SKM-1 treated with dmso at 0.1 percent for 144 hours (cell line): ENCODE data around the gene EPHA2.

Experiments used
- DNase-seq: peaks from one replicate; lab custom pipeline; 2025; ENCODE audit not compliant: unreplicated experiment; lab: John Stamatoyannopoulos, UW

EPHA2 gene

DNA sequence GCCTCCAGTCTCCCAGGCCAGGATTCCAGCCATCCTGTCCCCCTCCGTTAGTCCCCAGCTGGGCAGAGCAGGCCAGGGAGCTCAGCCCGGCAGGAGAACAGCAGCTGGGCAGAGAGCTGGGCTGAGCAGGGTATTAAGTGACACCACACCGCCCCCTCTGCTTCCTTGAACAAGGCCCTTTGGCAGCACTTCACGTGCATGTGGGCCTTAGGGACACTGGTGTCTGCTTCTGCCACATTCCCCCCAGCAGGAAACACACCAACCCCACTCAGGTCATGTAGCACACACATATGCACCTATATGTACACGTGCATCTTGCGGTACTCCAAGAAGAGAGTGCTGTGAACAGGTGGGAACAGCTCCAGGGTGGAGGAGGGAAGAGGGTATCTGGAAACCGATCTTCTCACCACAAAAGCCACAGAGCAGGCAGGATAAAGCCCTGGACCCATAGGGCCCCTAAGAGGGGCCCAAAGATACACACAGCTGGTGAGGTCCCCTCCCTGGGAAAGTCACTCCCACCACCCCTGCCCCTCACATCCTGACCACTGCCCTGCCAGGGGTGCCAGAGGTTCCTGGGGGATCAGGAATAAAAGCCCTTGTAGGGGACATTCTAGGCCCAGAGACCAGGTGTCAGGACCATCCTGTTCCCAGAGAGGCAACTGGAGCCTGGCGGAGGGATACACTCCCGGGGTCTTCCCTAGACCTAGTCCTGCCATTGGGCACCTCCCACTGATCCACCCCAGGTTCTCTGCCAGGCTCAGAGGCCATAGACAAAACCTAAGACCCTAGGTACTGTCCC is 4.5 kb downstream of the EPHA2 start:
- no peak for DNase-seq

DNA sequence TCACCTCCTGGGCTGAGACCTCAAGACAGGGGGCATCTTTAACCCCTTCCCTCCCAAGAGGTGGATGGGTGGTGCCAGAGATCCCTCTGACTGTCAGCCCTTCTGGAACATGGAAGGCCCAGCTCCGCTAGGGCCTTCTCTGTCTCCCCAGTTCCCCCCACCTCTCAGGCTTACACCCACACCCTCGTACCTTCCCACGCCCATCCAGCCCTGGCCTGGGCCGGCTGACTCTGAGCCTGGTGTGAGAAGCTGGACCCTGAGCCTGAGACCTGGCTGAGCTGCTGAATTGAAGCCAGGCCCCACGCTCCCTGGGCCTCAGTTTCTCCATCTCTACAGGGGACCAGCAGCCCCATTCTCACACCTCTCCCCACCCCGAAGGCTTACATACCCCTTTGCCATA is 5.4 kb downstream of the EPHA2 start:
- no peak for DNase-seq

DNA sequence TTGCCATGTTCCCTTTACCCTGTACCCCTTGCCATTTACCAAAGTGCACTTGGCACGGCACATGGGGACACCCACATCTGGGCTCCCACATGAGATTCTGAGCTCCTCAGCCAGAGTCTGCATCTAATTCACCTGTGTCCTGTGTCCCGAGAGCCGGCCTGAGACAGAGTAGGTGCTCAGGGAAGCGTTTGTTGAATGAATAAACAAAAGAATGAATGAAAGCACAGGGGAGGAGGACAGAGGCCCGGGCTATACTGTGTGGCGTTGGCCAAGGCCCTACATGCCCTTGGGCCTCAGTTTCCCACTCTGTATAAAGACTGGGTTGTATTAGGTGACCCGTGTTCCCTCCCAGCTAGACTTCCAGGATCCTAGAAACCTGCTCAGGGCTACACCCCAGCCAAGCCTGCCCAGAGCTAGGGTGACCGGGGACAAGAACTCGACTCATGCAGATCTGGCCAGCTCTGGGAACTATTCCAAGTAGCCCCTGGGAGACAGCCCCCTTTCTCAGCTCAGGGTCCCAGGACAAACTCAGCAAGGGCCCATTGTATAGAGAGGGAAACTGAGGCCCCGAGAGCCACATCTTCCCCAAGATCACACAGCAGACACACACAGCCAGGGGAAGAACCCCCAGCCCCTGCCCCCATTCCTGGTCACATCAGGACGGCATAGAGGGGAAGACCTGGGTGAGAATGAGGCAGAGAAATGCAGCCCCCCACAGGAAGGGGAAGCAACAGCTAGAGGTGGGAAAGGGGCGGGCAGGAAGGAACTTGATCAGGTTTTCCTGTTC is 6.0 kb downstream of the EPHA2 start:
- no peak for DNase-seq

DNA sequence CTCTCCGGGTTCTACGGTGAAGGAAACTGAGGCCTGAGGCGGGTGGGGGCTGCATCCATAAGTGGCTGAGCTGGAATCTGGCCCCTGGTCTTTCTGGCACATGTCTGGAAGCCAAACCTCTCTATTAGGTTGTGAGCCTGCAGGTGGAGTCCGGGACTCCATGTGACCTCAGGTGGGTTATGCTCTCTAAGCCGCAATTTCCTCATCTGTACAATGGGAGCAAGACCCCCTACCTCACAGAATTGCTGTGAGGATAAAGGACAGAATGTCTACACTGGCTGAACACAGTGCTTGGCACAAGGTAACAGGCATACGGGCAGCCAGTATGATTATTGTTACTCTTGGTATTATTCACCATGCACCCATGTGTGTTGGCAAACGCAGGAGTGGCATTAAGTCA is 6.7 kb downstream of the EPHA2 start:
- no peak for DNase-seq

DNA sequence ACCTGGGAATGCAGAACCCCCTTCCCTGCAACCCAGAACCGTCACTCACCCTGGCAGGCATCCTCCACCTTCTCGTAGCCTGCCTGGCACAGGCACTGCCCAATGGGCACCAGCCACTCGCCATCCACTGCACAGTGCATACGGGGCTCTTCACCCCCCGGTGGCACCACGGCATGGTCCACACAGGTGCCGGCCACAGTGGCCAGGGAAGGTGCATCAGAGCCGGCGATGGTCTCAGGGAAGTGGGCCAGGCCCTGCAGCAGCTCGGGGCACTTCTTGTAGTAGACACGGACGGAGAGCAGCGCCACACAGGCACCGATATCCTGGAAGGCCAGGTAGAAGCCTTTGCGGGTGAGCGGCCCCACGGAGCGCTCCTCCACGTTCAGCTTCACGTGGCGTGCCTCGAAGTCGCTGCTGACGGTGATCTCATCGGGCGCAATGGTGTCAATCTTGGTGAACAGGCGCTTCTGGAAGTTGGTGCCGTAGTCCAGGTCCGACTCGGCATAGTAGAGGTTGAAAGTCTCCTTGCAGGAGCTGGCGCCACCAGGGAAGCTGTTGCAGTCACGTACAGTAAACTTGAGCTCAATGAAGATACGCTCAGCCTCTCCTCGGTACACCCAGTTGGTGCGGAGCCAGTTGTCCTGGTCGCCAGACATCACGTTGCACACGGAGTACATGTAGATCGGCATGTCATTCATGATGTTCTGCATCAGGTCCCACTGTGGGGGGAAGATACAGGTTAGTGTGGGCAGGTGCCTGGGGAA is 7.4 kb downstream of the EPHA2 start:
- no peak for DNase-seq

DNA sequence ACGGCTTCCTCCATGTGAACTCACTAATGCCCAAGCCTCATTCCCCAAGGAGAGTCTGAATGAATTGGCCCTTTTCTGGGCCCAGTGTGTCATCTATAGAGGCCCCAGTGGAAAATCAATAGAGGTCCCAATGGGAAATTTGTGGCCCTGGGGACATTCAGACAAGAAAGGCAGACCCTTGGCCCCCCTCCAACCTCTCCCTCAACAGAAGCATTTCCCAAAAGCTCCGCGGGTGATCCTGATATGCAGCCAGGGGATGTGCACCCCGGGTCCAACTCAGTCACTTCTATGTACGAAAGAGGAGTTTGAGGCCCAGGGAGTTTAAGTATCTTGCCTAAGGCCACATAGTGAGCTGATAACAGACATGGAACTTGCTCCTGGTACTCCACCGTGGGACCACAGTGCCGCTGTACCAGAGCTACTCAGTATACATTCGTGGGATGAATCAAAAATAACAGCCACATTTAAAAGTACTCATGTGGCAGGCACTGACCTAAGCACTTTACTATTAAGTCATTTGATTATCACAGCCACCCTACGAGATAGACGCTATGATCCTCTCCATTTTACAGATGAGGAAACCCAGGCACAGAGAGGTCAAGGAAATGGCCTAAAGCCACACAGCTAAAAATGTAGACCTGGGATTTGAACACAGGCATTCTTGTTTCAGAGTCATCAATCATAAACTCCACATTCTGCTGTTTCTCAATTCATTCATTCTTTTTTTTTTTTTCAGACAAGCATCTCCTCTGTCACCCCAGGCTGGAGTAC is 8.5 kb downstream of the EPHA2 start:
- no peak for DNase-seq

DNA sequence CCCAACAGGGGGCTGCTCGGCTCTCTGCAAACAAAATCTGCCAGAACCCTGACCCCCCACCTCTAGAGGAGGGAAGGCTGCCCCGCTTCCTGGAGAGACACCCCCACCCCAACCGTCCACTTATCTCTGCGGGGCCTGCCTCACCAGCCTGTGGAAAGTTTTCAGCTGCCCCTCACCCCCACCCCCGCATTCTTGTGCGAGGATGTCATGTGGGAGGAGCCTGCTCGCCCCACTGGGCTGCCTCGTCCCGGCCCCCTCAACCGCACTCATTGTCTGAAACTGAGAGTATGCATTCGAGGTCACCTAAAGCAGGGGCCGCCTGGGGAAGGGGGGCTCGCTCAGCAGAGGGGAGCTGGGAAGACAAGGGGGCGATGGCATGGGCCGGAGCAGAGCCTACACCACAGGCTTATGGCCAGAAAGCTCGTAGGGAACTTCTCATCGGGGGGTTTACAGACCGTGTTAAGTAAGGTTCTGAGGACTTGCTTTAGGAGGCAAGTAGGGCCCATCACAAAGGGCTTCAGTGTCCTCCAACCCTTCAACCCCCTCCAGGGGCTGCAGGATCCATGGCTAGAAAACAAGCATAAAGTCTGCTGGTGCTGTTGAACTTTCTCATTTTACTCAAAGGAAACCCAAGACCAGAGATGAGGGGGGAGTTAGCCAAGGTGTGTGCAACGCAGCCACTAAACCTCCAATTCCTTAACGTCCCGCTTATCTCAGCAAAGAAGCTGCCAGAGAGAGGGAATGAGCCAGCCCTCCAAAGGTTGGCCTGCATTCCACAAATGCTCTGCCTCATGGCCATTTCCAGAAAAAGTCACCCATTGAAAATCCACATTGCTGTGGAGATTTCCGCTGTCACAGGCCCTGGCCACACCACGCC is 9.4 kb downstream of the EPHA2 start:
- no peak for DNase-seq

DNA sequence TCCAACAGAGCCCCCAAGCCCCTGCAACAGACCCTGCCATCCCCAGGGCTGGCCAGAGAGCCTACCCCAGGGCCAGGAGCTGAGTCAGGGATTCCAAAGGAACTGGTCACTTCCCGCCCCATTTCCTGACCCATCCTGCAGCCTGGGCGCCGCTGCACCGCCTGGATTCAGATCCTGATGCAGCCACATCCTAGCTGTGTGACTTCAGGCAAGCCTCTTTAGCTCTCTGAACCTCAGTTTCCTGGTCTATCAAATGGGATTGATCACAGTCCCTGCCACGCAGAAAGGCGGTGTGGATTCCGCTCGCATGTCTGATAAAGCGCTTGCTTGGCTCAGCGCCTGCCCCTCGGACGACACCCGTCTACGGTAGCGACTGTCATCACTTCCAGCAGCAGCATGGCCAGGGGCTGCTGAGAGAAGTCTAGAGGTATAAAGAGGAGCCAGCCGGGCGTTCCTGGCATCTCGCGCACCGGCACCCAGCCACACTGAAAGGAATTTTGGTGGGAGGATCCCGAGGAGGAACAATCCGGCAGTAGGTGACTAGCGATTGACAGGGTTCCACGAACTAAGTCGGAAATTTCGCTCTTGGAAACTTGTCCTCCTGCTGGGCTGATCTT is 10.1 kb downstream of the EPHA2 start:
- no peak for DNase-seq

DNA sequence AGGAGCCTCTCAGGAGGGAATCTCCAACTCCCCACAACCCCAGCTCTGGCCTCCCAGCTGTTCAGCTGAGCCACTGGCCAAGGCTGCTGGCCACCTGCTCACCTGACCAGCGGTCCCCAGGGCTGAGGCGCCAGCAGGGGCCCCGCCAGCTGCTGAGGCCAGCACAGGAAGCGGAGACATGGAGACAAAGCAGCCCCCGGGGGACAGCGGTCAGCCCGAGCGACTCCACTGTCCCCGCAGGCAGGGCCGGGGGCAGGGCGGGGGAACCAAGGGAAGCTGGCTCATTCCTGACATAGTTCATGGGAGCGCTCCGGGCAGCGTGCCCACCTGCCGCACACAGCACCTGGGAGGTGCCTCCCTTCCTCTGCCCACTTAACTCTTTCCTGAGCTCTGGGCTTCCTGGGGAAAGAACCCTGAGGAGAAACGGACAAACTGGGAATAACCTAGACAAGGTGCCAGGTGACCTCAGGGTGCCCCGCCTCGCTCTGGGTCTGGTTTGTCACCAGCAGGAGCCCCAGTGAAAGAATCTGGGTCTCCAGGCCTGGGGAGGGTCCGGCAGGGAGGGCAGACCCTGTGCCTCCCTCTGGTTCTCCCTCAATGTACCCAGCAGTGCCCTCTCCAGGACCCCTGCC is 10.7 kb downstream of the EPHA2 start:
- DNase-seq: no peak

DNA sequence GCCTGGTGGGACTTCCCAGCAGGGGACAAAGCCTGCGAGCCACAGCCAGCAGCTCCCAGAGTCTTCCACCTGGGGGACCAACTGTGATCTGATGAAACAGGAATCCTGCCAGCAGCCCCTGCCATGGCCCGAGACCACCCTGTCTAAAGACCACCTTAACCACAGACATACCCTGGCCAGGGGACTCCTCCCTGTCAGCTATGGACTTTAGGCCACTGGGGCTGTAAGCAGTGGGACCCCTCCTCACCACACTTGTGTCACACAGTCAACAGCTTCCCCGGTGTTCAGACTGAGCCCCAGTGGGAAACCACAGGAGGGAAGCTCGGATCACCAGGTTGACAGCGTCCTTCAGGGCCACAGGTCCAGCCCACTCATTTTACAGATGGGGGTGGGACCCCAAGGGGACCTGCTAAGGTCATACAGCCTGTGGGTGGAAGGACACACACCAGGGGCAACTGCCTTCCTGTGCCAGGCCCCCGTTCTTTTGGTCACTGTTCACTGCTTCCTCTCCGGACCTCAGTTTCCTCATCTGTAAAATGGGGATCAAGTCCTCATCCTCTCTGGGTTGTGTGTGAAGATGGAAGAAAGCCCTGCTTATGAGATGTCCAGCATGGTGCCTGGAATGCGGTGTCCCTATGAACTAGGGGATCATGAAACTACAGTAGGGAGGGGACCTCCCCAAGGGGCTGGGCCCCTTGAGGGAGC is 11.4 kb downstream of the EPHA2 start:
- DNase-seq: no peak

DNA sequence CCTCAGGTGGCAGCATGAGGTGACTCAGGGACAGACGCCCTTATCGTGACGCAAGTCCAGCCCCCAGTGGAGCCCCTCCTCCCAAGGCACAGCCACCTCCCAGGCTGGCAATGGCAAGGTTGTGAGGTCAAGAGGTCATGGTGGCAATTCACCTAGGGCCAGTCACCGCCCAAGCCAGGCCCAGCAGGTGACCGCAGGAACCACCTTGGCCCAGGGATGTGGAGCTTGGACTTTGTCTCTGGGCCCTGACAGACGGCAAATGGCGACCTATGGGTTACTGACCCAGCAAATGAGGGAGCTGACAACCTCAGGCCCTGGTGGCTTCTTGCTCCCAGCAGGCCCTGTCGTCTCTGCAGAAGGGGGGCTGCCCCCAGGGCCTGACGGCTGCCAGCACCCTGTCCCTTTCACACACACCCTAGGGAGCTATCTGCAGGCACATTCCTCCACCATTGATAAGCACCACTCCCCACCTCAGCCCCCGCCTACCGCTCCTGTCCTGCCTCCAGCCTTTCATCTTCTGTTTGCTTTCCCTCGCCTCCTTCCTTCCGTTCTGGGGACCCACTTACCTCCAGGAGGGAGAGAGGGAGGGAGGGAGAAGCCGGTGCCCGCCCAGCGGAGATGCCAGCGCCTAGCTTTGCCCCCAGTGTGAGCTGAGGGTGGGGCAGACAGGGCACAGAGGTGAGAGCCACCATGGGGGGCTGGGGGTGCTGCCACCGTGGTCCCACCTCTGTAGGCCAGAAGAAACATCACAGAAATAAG is 12.1 kb downstream of the EPHA2 start:
- DNase-seq: no peak

DNA sequence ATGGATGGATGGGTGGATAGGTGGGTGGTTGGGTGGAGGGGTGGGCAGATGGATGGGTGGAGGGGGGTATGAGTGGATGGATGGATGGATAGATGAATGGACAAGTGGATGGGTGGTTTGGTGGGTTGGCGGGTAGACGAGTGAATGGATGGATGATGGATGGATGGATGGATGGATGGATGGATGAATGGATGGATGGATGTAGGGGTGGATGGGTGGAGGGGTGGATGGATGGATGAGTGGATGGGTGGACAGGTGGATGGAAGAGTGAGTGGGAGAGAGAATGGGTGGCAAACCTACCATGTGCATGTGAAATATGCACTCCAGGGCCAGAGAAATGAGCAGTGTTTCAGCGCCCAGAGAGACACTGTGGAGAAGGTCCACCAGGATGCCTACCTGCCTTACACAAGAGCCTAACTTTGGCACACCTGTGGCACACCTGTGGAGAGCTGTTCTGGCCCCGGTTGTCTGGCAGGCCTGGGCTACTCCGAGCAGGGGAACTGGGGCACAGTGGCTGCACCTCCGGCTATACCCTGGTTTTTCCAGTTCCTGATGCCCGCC is 12.8 kb downstream of the EPHA2 start:
- no peak for DNase-seq

DNA sequence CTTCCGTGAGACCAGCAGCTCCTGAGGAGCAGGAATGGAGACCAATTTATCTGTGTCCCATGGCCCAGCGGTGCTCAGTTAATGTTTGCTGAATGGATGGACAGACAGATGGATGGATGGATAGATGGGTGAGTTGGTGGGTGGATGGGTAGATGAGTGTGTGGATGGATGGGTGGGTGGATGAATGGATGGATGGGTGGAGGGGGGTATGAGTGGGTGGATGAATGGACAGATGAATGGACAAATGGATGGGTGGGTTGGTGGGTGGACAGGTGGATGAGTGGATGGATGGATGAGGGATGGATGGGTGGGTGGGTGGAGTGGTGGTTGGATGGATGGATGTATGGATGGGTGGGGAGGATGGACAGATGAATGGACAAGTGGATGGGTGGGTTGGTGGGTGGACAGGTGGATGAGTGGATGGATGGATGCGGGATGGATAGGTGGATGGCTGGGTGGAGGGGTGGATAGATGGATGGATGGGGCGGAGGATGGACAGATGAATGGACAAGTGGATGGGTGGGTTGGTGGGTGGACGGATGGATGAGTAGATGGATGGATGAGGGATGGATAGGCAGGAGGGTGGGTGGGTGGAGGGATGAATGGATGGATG is 13.4 kb downstream of the EPHA2 start:
- DNase-seq: no peak

DNA sequence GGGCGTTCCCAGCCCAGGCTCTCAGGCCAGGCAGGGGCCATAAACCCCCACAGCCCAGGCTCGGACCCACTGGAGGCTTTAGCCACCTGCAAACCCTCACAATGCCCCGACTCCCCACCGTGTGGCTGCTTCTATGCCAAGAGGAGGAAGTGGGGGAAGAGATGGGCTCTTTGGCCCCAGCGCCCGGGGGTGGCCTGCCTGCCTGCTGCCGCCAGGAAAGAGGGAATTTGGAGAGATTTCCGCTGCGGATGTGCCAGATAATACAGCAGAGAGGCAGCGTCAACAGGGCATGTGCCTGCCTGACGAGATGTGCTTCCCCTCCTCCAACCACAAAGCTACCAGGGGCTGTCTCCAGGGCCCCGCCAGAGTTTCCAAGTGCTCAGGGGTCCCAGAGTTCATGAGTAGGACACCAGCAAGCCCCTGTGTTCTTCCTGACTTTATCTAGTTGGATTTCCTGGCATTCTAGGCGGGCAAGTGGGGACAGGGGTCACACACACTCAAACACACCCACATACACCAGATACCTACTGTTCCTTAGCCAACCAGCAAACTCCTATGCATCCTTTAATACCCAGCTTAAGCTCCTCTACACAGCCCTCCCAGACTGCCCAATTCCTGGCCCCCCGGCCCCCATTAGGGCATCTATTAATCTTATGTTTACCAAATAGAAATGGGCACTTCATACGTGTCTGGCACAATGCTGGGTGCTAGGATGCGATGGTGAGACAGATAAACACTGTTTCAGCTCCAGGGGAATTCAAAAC is 14.1 kb downstream of the EPHA2 start:
- no peak for DNase-seq

DNA sequence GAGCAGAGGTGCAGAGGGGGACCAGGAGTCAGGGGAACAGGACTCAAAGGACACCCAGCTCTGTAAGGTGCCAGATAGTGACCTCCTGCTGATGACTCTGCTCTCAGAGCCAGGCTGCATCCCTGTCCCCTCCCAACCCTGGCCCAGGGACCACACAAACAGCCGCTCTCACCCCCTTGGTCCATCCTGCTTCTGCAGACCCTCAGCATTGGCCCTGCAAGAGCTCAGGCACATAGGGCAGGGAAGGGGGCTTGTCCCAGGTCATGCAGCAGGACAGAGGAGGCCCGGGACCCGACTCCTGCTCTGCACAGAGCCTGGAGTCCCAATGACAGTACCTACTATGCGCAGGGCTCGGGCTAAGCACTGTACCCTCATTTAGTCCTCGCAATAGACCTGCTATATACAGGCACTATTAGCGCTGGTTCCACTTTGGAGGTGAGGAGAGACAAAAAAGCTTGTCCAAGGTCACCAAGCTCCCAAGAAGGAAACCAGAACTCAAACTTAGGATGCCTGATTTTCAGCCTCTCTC is 15.7 kb downstream of the EPHA2 start:
- DNase-seq: no peak

DNA sequence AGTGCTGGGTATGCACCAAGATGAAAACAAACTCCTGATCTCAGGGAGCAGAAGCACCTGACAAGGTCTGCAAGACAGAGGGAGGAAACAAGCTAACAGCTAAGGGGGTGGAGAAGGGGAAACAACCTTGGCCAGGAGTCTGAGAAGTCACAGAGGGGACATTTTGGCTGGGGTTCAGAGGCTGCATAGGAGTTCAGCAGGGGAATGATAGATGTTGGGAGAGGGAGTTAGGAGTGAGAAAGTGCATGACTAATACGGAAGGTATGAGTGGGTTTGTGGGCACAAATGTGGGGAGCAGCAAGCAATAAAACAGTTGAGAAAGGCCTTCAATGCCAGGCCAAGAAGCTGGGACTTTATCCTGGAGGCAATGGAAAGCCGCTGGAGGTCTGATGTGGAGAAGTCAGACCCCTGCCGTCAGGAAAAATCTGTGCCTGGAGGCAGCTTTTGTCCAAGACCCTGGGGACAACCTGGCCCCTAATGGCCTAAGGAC is 16.4 kb downstream of the EPHA2 start:
- no peak for DNase-seq
